Fibroblast of skin of abdomen (primary cell): ENCODE results near the gene ZBTB42. TPM values are rescaled to one million over a fixed set of nuclear protein-coding genes. Genes with fewer than 3 reads are reported as not detected.

ENCODE experiments used
- DNase-seq: peaks from one replicate; pipeline ENCODE4 v3.0.0-alpha.2; 2013
- polyA plus RNA-seq, 2 experiments: library from polyadenylated mRNA; unstranded; fragments of 120-200 nt; gene quantifications; one replicate each; pipeline ENCODE4 v1.2.1, GENCODE V29; 2013; ENCODE audit not compliant: insufficient read length in 2 of 2

The ZBTB42 gene
- 3.3 TPM for polyA plus RNA-seq (2013, experiment 1 of 2; ENCODE audit: insufficient read length)
- polyA plus RNA-seq (2013, experiment 2 of 2; ENCODE audit: insufficient read length): 3.8 TPM

GRCh38 chr14:104800771-104801519, at the start of gene ZBTB42:
Gene ZBTB42 (plus strand): TSS chr14:104801101. CDS start chr14:104801198, 97 bp downstream.
- DNase-seq: no peak

- DNase-seq: no peak
These were observed 49.1 kb upstream of the ZBTB42 start for GRCh38 chr14:104751539-104752422.

- no peak for DNase-seq
These were observed 48.5 kb upstream of the ZBTB42 start for GRCh38 chr14:104752423-104752734.

GRCh38 chr14:104752735-104753527, 48.0 kb upstream of the ZBTB42 start, which contains the start of gene SIVA1:
Gene SIVA1 (plus strand): TSS chr14:104753147. CDS start chr14:104753202, 55 bp downstream.
- peak; percentile 99 for DNase-seq

- no peak for DNase-seq
These were observed 47.2 kb upstream of the ZBTB42 start for GRCh38 chr14:104753528-104754212.

GRCh38 chr14:104754213-104754851, 46.6 kb upstream of the ZBTB42 start:
- no peak for DNase-seq

- DNase-seq: no peak
These were observed 45.3 kb upstream of the ZBTB42 start for GRCh38 chr14:104755621-104756020.

- DNase-seq: no peak
These were observed 44.2 kb upstream of the ZBTB42 start for GRCh38 chr14:104756477-104757237.

GRCh38 chr14:104757238-104757585, 43.7 kb upstream of the ZBTB42 start:
- no peak for DNase-seq

- DNase-seq: no peak
These were observed 43.1 kb upstream of the ZBTB42 start for GRCh38 chr14:104757681-104758392.

- no peak for DNase-seq
These were observed 41.6 kb upstream of the ZBTB42 start for GRCh38 chr14:104758981-104759969.

GRCh38 chr14:104765517-104765916, 35.4 kb upstream of the ZBTB42 start:
- DNase-seq: no peak

GRCh38 chr14:104766256-104766862, 34.5 kb upstream of the ZBTB42 start:
- DNase-seq: no peak

- DNase-seq: no peak
These were observed 33.9 kb upstream of the ZBTB42 start for GRCh38 chr14:104766863-104767633.

- DNase-seq: no peak
These were observed 33.3 kb upstream of the ZBTB42 start for GRCh38 chr14:104767634-104767918.

- DNase-seq: peak; percentile 74
These were observed 32.2 kb upstream of the ZBTB42 start for GRCh38 chr14:104768437-104769323.
